Lung microvascular endothelial cell (primary cell): ENCODE measurements around the gene LRRFIP1. TPM values are rescaled to one million over a fixed set of nuclear protein-coding genes. Genes with fewer than 3 reads are reported as not detected.
"Not testable (repeated sequence)": the region's sequence is repeated elsewhere in the genome, so short reads cannot be mapped to it uniquely, and the experiment has no call there.

Source experiments
- DNase-seq, 2 donors: peaks; one replicate each; pipeline versions ENCODE4 v3.0.0 to v3.0.0-alpha.2; 2010; ENCODE audit warnings: low read depth in 2 of 2
- total RNA-seq: library from RNA; depleted of rRNA; stranded (reverse); fragments of >200 nt; gene quantifications from 2 replicates; pipeline ENCODE4 v1.2.1, GENCODE V29; 2014

The LRRFIP1 gene
- total RNA-seq, 1 donor from 2014 or later = 89.3 TPM

- no peak for DNase-seq
Measured at GRCh38 chr2:237682856-237683670, 55.7 kb downstream of the LRRFIP1 start.

- peak; percentile 46 to 52 for DNase-seq
Measured at GRCh38 chr2:237685408-237685807, 58.0 kb downstream of the LRRFIP1 start.

GRCh38 chr2:237686659-237687136 lies 59.3 kb downstream of the LRRFIP1 start:
- DNase-seq = peak; percentile 91 to 95

- no peak for DNase-seq
Measured at GRCh38 chr2:237688081-237688480, 60.7 kb downstream of the LRRFIP1 start.

GRCh38 chr2:237688541-237688940 lies 61.2 kb downstream of the LRRFIP1 start:
- DNase-seq = not testable (repeated sequence)

GRCh38 chr2:237689336-237690131 lies 62.1 kb downstream of the LRRFIP1 start:
- no peak for DNase-seq

- peak in 1 of 2 donors; percentile 61 for DNase-seq
Measured at GRCh38 chr2:237691029-237691907, 63.9 kb downstream of the LRRFIP1 start.

- peak; percentile 91 to 95 for DNase-seq
Measured at GRCh38 chr2:237691908-237692600, 64.7 kb downstream of the LRRFIP1 start.

GRCh38 chr2:237692601-237693290 lies 65.4 kb downstream of the LRRFIP1 start:
- peak; percentile 47 to 55 for DNase-seq

- peak in 1 of 2 donors; percentile 54 for DNase-seq
Measured at GRCh38 chr2:237693291-237693994, 66.1 kb downstream of the LRRFIP1 start.

- DNase-seq = peak; percentile 33 to 48
Measured at GRCh38 chr2:237694415-237695194, 67.2 kb downstream of the LRRFIP1 start.

GRCh38 chr2:237695201-237695780 lies 67.9 kb downstream of the LRRFIP1 start:
- peak; percentile 77 to 94 for DNase-seq

GRCh38 chr2:237696461-237696860 lies 69.1 kb downstream of the LRRFIP1 start:
- DNase-seq = peak in 1 of 2 donors; percentile 43

- peak in 1 of 2 donors; percentile 56 for DNase-seq
Measured at GRCh38 chr2:237697586-237698357, 70.4 kb downstream of the LRRFIP1 start.

GRCh38 chr2:237698358-237698694 lies 70.9 kb downstream of the LRRFIP1 start:
- DNase-seq = no peak

- no peak for DNase-seq
Measured at GRCh38 chr2:237699870-237700511, 72.6 kb downstream of the LRRFIP1 start.

GRCh38 chr2:237700512-237701032 lies 73.2 kb downstream of the LRRFIP1 start:
- DNase-seq = peak; percentile 53 to 82
